ENCODE results near the gene LAMA3. TPM values are rescaled to one million over a fixed set of nuclear protein-coding genes. Genes with fewer than 3 reads are reported as not detected.

Gene LAMA3
- total RNA-seq, 4 donors from 2014 or later, result 155 to 456 (median 173) TPM

DNA sequence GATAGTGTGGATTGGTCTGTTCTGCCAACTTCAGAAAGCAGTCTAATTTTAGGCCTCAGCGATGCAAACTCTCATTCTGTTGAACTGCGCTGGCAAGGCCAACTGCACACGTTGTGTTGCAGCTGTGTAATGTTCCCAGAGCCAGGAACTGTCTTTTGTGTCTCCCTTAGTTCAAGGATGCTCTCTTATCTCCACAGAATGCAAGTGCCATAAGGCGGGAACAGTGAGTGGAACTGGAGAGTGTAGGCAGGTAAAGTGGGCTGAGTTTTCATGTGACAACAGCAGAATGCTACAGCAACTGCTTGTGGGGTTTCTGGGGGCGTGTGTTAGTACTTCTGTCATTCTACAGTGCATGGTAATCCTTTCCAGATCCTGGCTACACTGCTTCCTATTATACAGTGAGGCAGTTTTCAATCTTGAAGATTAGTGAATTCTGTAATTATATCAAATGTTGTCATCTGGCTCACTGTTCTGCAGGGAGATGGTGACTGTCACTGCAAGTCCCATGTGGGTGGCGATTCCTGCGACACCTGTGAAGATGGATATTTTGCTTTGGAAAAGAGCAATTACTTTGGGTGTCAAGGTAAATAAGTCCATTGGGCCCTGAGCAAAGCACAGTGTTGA is 125.8 kb downstream of the LAMA3 start:
- DNase-seq (ENCODE audit: low spot score in 2 of 2), result no peak
- intact Hi-C loops (cut with DNase I; ENCODE audit: low total_unique reads), result loop anchor here (10.0 kb wide), 1 partner anchor 190 kb away; no protein-coding TSS in a partner anchor
- no peak for TF ChIP-seq POLR2A (IDR thresholded peaks at IDR 0.05)
- TF ChIP-seq, protein P1, sequence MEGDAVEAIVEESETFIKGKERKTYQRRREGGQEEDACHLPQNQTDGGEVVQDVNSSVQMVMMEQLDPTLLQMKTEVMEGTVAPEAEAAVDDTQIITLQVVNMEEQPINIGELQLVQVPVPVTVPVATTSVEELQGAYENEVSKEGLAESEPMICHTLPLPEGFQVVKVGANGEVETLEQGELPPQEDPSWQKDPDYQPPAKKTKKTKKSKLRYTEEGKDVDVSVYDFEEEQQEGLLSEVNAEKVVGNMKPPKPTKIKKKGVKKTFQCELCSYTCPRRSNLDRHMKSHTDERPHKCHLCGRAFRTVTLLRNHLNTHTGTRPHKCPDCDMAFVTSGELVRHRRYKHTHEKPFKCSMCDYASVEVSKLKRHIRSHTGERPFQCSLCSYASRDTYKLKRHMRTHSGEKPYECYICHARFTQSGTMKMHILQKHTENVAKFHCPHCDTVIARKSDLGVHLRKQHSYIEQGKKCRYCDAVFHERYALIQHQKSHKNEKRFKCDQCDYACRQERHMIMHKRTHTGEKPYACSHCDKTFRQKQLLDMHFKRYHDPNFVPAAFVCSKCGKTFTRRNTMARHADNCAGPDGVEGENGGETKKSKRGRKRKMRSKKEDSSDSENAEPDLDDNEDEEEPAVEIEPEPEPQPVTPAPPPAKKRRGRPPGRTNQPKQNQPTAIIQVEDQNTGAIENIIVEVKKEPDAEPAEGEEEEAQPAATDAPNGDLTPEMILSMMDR (IDR thresholded peaks at IDR 0.05), result no peak
- WGBS, 2 donors, result 87 to 90% methylated on average over 7 of the region's 7 CpGs
- no peak overlapping the region for H3K4me3 ChIP-seq (ENCODE audit: low read depth, poor library complexity, severe bottlenecking)

- WGBS, 2 donors, result 92 to 96% methylated on average over 6 of the region's 6 CpGs
- intact Hi-C loops (cut with DNase I; ENCODE audit: low total_unique reads), result loop anchor here (10.0 kb wide), 1 partner anchor 191 kb away; no protein-coding TSS in a partner anchor
- DNase-seq (ENCODE audit: low spot score in 2 of 2), result no peak
- TF ChIP-seq POLR2A (IDR thresholded peaks at IDR 0.05), result no peak
- TF ChIP-seq, protein P1 (IDR thresholded peaks at IDR 0.05), result no peak
- no peak overlapping the region for H3K4me3 ChIP-seq (ENCODE audit: low read depth, poor library complexity, severe bottlenecking)
Measured at GRCh38 chr18:23816021-23816420, 126.8 kb downstream of the LAMA3 start.

DNA sequence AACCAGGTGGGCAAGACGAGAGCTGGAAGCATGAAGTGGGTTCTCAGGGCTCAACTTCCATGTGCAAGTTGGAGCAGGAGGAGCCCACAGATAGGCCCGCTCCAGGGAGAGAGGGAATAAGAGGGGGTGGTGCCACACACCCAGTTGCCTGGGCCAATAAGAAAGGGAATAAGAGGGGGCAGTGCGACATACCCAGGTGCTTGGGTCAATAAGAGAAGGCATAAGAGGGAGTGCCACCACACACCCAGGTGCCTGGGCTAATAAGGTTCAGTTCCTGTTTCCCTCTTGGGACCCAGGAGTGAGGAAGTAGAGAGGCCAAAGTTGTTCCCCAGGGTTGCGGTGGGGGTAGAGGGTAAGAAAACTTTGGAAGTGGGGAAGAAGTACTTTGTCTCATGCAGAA is 127.5 kb downstream of the LAMA3 start:
- H3K4me3 ChIP-seq (ENCODE audit: low read depth, poor library complexity, severe bottlenecking), result no peak overlapping the region
- 90 to 94% methylated on average over 4 of the region's 4 CpGs for WGBS, 2 donors
- intact Hi-C loops (cut with DNase I; ENCODE audit: low total_unique reads), result loop anchor here (10.0 kb wide), 1 partner anchor 192 kb away; no protein-coding TSS in a partner anchor
- DNase-seq (ENCODE audit: low spot score in 2 of 2), result no peak
- TF ChIP-seq, protein P1 (IDR thresholded peaks at IDR 0.05), result no peak
- TF ChIP-seq POLR2A (IDR thresholded peaks at IDR 0.05), result no peak

- no peak overlapping the region for H3K4me3 ChIP-seq (ENCODE audit: low read depth, poor library complexity, severe bottlenecking)
- TF ChIP-seq, protein P1 (IDR thresholded peaks at IDR 0.05), result no peak
- TF ChIP-seq POLR2A (IDR thresholded peaks at IDR 0.05), result no peak
- intact Hi-C loops (cut with DNase I; ENCODE audit: low total_unique reads), result loop anchor here (10.0 kb wide), 1 partner anchor 194 kb away; no protein-coding TSS in a partner anchor
- no peak for DNase-seq (ENCODE audit: low spot score in 2 of 2)
- WGBS, 2 donors, result 78 to 88% methylated on average over 1 of the region's 1 CpG
Measured at GRCh38 chr18:23819001-23819400, 129.7 kb downstream of the LAMA3 start.

DNA sequence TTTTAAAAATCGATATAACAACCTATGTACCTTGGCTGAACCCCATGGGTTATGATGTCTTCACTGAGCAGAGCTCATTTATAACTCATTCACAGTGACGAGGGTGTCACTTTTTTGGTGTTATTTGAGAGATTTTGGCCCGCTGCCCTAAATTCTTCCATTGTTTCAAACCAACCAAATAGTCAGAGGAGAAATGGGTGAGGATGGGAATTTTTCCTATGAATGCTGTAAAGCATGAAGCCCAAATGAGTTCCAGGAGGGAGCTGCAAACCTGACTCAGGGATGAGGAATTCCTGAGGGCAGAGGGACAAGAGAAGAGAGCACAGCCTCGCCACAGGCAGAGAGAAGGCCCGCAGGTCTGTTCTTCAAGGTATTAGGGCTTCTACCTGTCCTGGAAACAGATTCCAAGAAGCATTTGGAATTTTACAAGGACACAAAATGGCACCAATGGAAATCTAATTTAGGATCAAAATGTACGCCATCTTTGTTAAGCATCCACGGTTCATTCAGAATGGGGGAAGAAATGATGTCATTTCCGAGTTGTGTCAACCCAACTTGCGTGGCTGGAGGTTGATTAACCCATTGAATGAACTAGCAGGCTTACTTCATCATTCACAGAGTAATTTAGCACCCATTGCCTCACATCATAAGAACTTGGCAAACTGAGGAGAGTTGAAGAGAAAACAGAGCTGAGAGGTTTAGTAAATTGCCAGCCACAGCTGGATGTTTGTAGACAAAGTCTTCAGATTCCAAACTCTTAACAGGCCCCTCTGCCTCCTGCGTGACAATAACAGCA is 133.5 kb downstream of the LAMA3 start:
- TF ChIP-seq, protein P1 (IDR thresholded peaks at IDR 0.05), result no peak
- TF ChIP-seq POLR2A (IDR thresholded peaks at IDR 0.05), result no peak
- no peak for DNase-seq (ENCODE audit: low spot score in 2 of 2)
- WGBS, 2 donors, result 79 to 92% methylated on average over 10 of the region's 10 CpGs
- intact Hi-C loops (cut with DNase I; ENCODE audit: low total_unique reads), result no loop called here
- no peak overlapping the region for H3K4me3 ChIP-seq (ENCODE audit: low read depth, poor library complexity, severe bottlenecking)
